GM12892 (cell line): Measurements from ENCODE around the gene ARMC2.
"Not testable (repeated sequence)": the region's sequence is repeated elsewhere in the genome, so short reads cannot be mapped to it uniquely, and the experiment has no call there.

Experiments
- DNase-seq: peaks from one replicate; pipeline ENCODE4 v3.0.0; 2011; ENCODE audit not compliant: insufficient read length
- FAIRE-seq: peaks from 2 replicates; lab custom pipeline; 2011; peaks lifted over from hg19 to GRCh38; lab: Jason Lieb, UNC
- POLR2A ChIP-seq: IDR thresholded peaks from 2 replicates; pipeline ENCODE4 v1.6.1; 2011; ENCODE audit warnings: low read depth, low read length, control low read depth
- POLR2AphosphoS5 ChIP-seq: IDR thresholded peaks from 2 replicates; pipeline ENCODE4 v1.6.1; 2011; ENCODE audit warnings: low read depth, low read length, control low read depth
- TAF1 ChIP-seq: IDR thresholded peaks from 2 replicates; pipeline ENCODE4 v1.6.1; 2011; ENCODE audit warnings: low read depth, mild to moderate bottlenecking, control low read depth, low read length, borderline replicate concordance

Gene ARMC2

DNA sequence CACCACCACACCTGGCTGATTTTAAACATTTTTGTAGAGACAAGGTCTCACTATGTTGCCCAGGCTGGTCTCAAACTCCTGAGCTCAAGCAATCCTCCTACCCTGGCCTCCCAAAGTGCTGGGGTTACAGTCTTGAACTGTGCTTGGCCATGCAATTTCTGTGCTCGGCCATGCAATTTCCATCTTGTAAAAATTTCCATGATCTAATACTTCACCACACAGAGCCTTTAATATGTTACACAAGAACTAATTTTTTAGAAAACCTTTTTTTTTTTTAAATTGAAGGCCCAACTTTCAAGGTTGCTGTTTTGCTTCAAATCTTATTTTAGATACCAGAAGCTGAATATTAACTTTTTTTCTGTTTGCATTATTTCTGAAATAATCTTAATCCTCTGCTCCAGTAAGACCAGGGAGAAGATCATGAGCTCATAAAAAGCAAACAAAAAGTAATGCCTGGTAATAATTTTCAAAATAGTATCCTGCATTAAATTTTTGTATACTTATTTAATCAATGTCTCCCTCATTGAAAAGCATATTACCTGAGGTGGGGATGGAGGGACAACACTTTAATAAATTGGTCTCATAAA is 38.1 kb upstream of the ARMC2 start:
- DNase-seq (no peak), FAIRE-seq (no peak)
- TF ChIP-seq POLR2AphosphoS5 (no peak), POLR2A (no peak), TAF1 (no peak)

DNA sequence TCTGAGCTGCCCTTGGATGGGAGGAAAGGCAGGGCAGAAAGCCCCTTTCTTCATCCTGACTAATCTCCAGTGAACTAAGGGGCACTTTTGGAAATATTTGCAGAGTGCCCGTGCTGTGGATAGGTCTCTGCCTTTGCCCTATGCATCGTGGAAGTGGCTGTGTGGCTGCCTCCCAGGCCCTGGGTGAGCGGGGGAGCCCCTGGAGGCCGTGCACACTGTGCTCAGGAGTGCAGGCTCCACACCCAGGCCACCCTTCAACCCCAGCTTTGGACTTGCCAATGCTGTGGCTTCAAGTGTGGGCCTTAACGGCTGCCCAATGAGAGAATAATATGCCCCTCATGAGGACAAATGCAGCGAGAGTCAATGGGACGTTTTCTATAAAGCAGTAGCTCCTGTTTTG is 36.7 kb upstream of the ARMC2 start:
- TF ChIP-seq POLR2A = no peak
- TF ChIP-seq POLR2AphosphoS5 = no peak
- TF ChIP-seq TAF1 = no peak
- FAIRE-seq (no peak), DNase-seq (no peak)

DNA sequence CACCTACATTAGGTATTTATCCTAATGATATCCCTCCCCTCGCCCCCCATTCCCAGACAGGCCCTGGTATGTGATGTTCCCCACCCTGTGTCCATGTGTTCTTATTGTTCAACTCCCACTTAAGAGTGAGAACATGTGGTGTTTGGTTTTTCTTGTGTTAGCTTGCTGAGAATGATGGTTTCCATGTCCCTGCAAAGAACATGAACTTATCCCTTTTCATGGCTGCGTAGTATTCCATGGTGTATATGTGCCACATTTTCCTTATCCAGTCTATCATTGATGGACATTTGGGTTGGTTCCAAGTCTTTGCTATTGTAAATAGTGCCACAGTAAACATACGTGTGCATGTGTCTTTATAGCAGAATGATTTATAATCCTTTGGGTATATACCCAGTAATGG is 35.0 kb upstream of the ARMC2 start:
- DNase-seq, FAIRE-seq: not testable (repeated sequence)

DNA sequence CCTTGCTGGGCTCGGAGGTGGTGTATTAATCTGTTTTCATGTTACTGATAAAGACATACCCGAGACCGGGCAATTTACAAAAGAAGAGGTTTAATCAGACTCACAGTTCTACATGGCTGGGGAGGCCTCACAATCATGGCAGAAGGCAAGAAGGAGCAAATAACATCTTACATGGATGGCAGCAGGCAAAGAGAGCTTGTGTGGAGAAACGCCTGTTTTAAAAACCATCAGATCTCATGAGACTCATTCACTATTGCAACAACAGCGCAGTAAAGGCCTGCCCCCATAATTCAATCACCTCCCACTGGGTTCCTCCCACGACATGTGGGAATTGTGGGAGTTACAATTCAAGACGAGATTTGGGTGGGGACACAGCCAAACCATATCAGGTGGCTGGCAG is 30.9 kb upstream of the ARMC2 start:
- not testable (repeated sequence) for FAIRE-seq, DNase-seq

DNA sequence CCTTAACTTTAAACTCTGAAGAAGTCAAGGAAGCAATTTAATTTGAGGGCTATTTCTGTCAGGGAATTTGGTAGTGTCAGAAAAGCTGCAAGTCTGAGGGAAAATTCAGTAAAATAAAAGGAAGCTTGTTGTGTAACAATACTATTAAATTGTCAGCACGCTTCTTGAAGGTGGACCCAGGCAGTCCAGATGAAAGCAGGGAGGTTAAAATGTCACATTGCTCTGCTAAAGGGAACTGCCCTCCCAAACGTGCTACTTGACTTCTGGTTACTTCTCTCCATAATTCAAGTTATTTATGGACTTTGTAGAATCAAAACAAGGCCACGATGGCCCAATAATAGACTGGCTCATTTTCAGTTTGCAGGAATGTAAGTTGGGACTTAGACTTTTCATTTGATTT is 28.2 kb upstream of the ARMC2 start:
- FAIRE-seq (no peak), DNase-seq (no peak)
- TF ChIP-seq POLR2A = no peak
- no peak for TF ChIP-seq TAF1
- TF ChIP-seq POLR2AphosphoS5 = no peak

DNA sequence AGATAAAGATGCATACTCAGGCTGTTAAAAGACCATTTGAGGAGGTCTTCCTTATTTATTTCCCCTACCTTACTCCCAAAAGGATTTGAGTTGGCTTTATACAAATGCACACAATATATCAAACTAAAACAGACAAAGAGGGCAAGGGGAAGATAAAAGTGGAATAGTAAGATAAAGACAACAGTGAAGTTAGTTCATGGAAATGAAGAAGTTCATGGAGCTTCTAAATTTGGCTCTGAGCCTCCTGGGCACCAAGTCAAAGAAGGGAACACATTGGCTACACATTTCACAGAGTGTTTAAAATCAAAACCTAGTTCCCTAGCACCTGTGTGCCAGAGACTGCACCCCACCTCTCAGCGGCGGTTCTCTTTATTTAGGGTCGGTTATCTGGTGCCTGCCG is 25.8 kb upstream of the ARMC2 start:
- DNase-seq = no peak
- FAIRE-seq = no peak
- no peak for TF ChIP-seq POLR2AphosphoS5
- no peak for TF ChIP-seq TAF1
- TF ChIP-seq POLR2A = no peak

DNA sequence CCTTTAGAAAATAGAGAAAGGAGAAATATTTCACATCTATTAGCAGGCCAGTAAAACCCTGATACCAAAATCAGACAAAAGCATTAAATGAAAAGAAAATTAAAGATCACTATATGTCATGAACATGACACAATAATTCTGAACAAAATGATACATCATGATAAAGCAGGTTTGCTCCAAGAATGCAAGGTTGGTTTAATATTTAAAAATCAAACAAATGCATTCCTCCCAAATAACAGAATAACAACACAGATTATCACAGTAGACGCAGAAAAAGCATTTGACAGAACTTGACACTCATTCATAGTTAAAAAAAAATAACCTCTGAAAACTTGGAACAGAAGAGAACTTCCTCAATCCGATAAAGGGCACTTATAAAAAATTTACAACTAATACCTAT is 22.9 kb upstream of the ARMC2 start:
- FAIRE-seq = no peak
- TF ChIP-seq POLR2AphosphoS5 = no peak
- no peak for TF ChIP-seq TAF1
- TF ChIP-seq POLR2A = no peak
- DNase-seq = no peak

DNA sequence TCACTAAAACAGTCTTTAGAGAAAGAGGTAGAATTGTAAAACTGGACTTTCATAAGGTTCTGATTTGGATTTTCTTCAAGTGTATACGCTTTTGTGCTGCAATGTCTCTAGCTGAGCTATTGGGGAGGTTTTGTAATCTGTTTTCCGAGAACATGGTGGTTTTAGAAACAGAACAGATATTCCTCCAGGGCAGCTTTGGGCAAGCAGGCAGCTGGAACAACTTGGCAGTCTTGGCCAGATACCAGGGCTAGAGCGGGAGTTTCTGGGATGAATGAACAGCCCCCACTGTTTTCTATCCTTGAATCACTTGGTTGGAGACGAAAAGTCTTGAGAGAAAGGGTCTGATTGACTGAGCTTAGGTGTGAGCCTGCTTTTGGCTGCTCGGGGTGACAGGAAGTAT is 17.1 kb upstream of the ARMC2 start:
- no peak for TF ChIP-seq POLR2AphosphoS5
- TF ChIP-seq POLR2A = no peak
- no peak for TF ChIP-seq TAF1
- FAIRE-seq = no peak
- DNase-seq = no peak

DNA sequence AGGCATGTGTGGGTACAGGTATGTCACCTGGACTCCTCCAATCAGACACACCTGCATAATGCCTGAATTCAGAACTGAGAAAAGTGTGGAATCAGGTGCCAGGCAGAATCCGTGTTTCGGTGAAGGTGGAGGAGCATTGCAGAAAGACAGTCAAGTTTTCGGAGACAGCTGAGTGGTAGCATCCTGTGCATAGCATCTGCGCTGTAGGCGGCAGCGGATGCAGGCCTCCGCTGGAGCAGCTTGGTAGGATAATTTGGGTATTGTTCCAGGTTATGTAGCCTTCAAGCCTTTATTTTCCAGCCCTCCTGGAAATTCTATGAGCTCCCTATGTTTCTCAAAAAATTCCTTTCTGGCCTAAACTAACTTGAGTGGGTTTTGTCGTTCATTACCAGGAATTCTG is 15.5 kb upstream of the ARMC2 start:
- no peak for FAIRE-seq
- no peak for TF ChIP-seq POLR2AphosphoS5
- no peak for TF ChIP-seq POLR2A
- TF ChIP-seq TAF1 = no peak
- DNase-seq = no peak

DNA sequence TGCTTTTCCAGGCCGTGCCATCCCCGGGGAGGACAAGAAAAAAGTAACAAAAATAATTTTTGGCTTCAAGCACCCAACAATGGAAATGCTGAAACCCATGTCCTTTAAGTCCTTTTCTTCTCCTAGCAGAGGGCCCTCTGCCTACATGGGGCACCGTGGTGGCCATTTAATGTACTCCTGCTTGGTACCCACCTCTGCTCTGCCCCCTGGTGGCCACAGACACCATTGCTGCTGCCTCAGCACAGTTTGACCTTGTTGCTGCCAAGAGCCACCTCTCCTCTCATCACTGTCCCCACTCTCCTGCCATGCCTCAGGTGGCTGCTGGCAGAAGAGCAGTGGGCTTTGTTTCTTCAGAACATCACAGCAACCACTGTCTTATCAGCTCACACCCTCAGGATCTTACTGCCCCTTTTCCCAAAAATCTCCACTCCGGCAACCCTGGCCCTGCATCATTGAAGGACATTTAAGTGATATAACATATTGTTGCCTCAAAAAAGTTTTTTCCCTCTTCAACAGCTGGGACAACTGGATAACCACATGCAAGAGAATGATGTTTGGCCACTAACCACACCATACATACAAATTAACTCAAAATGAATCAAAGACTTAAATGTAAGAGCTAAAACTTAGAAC is 12.9 kb upstream of the ARMC2 start:
- DNase-seq = peak; percentile 65
- TF ChIP-seq POLR2AphosphoS5 (no peak), POLR2A (no peak), TAF1 (no peak)
- peak; percentile 92 for FAIRE-seq

DNA sequence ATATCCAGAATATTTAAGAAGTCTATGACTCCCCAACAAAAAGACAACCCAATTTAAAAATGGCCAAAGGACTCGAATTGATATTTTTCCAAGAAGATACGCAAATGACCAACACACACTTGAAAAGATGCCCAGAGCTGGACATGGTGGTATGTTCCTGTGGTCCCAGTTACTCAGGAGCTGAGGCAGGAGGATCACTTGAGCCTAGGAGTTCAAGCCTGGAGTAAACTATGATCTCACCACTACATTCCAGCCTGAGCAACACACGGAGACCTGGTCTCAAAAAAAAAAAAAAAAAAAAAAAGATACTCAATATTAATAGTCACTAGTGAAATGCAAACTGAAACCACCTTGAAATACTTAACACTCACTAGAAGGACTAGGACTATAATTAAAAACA is 12.2 kb upstream of the ARMC2 start:
- FAIRE-seq (no peak), DNase-seq (no peak)
- no peak for TF ChIP-seq POLR2AphosphoS5
- no peak for TF ChIP-seq POLR2A
- no peak for TF ChIP-seq TAF1

DNA sequence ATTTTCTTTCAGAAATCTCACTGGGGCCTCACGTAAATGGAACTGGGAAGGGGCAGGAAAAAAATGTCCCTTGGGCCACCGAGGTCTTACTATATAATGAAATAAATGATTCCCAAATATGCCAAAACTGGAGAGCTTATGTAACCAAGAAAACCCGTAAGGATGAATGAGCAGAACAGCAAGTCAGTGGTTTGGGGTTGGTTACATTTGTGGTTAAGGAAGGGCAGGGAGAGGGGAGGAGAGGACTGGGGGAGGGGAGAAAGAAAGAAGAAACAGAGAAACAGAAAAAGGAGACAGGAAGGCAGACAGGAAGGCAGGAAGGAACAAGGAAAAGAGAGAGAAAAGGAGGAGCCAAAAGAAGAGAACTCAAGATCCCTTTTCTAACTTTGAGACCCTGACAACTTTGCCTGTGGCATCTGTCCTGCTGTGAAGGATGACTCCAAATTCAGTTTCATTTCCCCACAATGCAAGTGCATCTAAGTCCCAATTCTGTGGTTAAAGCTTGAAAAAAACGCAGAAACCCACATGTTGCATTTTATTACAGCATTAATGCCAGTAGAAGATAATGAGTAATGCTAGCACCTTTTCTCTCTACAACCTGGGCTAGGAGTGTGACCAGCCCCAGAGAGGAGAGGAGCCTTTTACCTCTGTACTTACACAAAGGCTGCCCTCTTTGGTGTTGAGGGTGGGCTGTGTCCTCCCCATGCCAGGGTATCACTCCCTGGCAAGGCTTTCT is 10.8 kb upstream of the ARMC2 start:
- no peak for TF ChIP-seq POLR2AphosphoS5
- no peak for TF ChIP-seq POLR2A
- TF ChIP-seq TAF1 = no peak
- DNase-seq (no peak), FAIRE-seq (no peak)
